Liver (tissue), 3 donors: ENCODE data around the gene HOXD8.

Experiments
- ATF3 ChIP-seq: IDR thresholded peaks from 2 replicates; pipeline ENCODE4 v1.6.1; 2016; ENCODE audit warnings: antibody characterized with exemption
- EGR1 ChIP-seq, 2 donors: IDR thresholded peaks; 2 replicates each; pipeline ENCODE4 v1.6.1; 2016 to 2018; ENCODE audit warnings: antibody characterized with exemption in 2 of 2, low read depth in 2 of 2
- GABPA ChIP-seq, 2 donors: IDR thresholded peaks in 1 of 2; conservative IDR thresholded peaks in 1 of 2; 2 replicates each; pipeline ENCODE4 v1.6.1; 2016; ENCODE audit warnings: antibody characterized with exemption in 2 of 2, mild to moderate bottlenecking in 1 of 2, moderate library complexity in 1 of 2
- HNF4A ChIP-seq, 2 donors: conservative IDR thresholded peaks; 2 replicates each; pipeline ENCODE4 v1.6.1; 2016; ENCODE audit warnings: antibody characterized with exemption in 2 of 2, mild to moderate bottlenecking in 2 of 2
- JUND ChIP-seq, 2 donors: IDR thresholded peaks; 2 replicates each; pipeline ENCODE4 v1.6.1; 2016; ENCODE audit warnings: antibody characterized with exemption in 2 of 2
- RAD21 ChIP-seq, 2 donors: IDR thresholded peaks; 2 replicates each; pipeline ENCODE4 v1.6.1; 2016; ENCODE audit warnings: antibody characterized with exemption in 2 of 2, mild to moderate bottlenecking in 2 of 2
- REST ChIP-seq: IDR thresholded peaks from 2 replicates; pipeline ENCODE4 v1.6.1; 2016; ENCODE audit warnings: antibody characterized with exemption, mild to moderate bottlenecking
- RXRA ChIP-seq, 2 donors: IDR thresholded peaks; 2 replicates each; pipeline ENCODE4 v1.6.1; 2017 to 2018; ENCODE audit warnings: antibody characterized with exemption in 2 of 2, mild to moderate bottlenecking in 1 of 2
- SP1 ChIP-seq: IDR thresholded peaks from 2 replicates; pipeline ENCODE4 v1.6.1; 2018; ENCODE audit warnings: antibody characterized with exemption, mild to moderate bottlenecking
- TAF1 ChIP-seq: conservative IDR thresholded peaks from 2 replicates; pipeline ENCODE4 v1.6.1; 2016; ENCODE audit warnings: antibody characterized with exemption, mild to moderate bottlenecking
- YY1 ChIP-seq: IDR thresholded peaks from 2 replicates; pipeline ENCODE4 v1.6.1; 2016; ENCODE audit warnings: antibody characterized with exemption, mild to moderate bottlenecking
- TF ChIP-seq, protein P1 (sequence below): fragments of 150-350 bp; IDR thresholded peaks from 2 replicates; pipeline ENCODE4 v1.5.1; 2017; ENCODE audit warnings: improper control_type of control experiment, low read depth, low read length; ENCODE audit not compliant: missing input control
- TF ChIP-seq, protein P2 (sequence below): IDR thresholded peaks from 2 replicates; pipeline ENCODE4 v1.6.1; 2016; ENCODE audit warnings: antibody characterized with exemption
- donor health status: healthy.
- donor health status: healthy.

DNA sequence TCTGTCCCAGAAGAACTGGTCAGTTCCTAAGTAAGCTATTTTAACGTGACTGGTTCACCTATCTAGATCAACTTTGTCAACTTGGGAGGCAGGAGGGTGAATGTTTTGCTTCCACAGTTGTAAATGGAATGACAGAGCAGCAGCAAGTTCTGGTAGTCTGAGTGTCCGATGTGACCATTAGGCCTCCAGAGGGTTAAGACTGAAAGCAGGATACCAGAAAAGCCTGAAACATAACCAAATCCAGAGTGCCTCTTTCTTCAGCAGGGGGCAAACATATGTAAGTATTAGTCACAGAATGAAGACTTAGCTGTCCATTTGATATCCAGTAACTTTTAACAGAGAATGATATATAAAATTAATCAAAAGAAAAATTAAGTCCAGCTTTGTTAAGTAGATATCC lies 36.8 kb downstream of the HOXD8 start:
- TF ChIP-seq, protein P1, sequence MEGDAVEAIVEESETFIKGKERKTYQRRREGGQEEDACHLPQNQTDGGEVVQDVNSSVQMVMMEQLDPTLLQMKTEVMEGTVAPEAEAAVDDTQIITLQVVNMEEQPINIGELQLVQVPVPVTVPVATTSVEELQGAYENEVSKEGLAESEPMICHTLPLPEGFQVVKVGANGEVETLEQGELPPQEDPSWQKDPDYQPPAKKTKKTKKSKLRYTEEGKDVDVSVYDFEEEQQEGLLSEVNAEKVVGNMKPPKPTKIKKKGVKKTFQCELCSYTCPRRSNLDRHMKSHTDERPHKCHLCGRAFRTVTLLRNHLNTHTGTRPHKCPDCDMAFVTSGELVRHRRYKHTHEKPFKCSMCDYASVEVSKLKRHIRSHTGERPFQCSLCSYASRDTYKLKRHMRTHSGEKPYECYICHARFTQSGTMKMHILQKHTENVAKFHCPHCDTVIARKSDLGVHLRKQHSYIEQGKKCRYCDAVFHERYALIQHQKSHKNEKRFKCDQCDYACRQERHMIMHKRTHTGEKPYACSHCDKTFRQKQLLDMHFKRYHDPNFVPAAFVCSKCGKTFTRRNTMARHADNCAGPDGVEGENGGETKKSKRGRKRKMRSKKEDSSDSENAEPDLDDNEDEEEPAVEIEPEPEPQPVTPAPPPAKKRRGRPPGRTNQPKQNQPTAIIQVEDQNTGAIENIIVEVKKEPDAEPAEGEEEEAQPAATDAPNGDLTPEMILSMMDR: no peak
- TF ChIP-seq YY1: no peak
- TF ChIP-seq RXRA (IDR thresholded peaks at IDR 0.05): no peak
- no peak for TF ChIP-seq TAF1
- no peak for TF ChIP-seq GABPA (IDR thresholded peaks at IDR 0.05 in 1 of 2, conservative IDR thresholded peaks at IDR 0.05 in 1 of 2)
- TF ChIP-seq HNF4A (conservative IDR thresholded peaks at IDR 0.05): no peak
- no peak for TF ChIP-seq EGR1 (IDR thresholded peaks at IDR 0.05; ENCODE audit: low read depth in 2 of 2)
- TF ChIP-seq SP1: no peak
- TF ChIP-seq JUND (IDR thresholded peaks at IDR 0.05): no peak
- TF ChIP-seq, protein P2, sequence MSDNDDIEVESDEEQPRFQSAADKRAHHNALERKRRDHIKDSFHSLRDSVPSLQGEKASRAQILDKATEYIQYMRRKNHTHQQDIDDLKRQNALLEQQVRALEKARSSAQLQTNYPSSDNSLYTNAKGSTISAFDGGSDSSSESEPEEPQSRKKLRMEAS: no peak
- no peak for TF ChIP-seq RAD21 (IDR thresholded peaks at IDR 0.05)
- TF ChIP-seq REST: no peak
- TF ChIP-seq ATF3: no peak
